ENCODE data around the gene FBXO27. TPM values are rescaled to one million over a fixed set of nuclear protein-coding genes. Genes with fewer than 3 reads are reported as not detected.
A peak's percentile ranks its signal among the peaks of the same experiment; 100 is the strongest.
"Not testable (repeated sequence)": the region's sequence is repeated elsewhere in the genome, so short reads cannot be mapped to it uniquely, and the experiment has no call there.

Gene FBXO27
- total RNA-seq, 1 donor from 2014 or later: 13.0 TPM

- intact Hi-C loops (cut with DNase I): no loop called here
- DNase-seq: no peak
- no peak for ATAC-seq (ENCODE audit: poor library complexity)
Observed at GRCh38 chr19:39001041-39001440, 31.3 kb downstream of the FBXO27 start.

DNA sequence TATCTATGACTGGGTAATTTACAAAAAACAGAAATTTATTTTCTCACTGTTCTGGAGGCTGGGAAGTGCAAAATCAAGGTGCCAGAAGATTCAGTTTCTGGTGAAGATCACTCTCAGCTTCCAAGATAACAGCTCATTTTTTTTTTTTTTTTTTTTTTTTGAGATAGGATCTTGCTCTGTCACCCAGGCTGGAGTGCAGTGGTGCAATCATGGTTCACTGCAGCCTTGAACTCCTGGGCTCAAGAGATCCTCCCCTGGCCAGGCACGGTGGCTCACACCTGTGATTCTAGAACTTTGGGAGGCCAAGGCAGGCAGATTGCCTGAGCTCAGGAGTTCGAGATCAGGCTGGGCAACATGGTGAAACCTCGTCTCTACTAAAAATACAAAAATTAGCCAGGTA, 34.8 kb downstream of the FBXO27 start:
- ATAC-seq (ENCODE audit: poor library complexity); intact Hi-C loops (cut with DNase I): not testable (repeated sequence)

GRCh38 chr19:38993271-38993670, 39.1 kb downstream of the FBXO27 start:
- intact Hi-C loops (cut with DNase I): no loop called here

More for the DNA sequence above, 34.8 kb downstream of the FBXO27 start:
- not testable (repeated sequence) for DNase-seq

DNA sequence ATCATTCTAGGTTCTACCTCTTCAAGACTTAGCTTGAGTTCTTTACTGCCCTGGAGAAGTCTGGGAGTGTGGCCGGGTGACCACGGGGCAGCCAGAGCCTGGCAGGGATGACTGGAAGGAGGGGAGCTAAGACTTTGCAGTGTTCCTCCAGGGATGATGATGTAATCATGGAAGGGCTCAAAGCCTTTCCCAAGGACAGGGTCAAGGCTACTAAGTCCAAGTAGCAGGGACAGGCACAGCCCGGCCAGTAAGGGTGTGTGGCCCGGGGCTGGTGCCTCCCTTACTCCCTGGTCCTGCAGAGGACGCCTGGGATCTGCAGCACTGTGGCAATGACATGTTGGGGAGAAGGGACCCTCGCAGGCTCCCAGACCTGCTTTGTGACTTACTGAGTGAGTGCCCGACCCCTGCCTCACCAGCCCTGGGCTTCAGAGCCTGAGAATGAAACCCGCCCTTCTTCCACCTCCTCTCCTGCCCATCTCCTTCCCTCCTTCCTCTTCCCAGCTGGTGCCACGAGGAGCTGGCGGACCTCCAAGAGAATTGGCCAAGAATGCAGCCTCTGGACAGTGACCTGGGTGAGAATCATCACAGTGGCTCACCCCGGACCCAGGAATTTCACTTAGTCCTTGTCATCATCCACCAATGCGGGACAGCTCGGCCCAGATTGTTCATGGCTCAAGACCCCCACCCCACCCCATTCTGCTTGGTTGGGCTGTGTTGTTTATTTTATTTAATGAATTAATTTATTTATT, 41.2 kb downstream of the FBXO27 start:
- DNase-seq (no peak), ATAC-seq (ENCODE audit: poor library complexity) (no peak)
- intact Hi-C loops (cut with DNase I): no loop called here

More at GRCh38 chr19:38993271-38993670, 39.1 kb downstream of the FBXO27 start:
- DNase-seq: no peak
- ATAC-seq (ENCODE audit: poor library complexity): no peak

GRCh38 chr19:38989614-38990013, 42.7 kb downstream of the FBXO27 start:
- intact Hi-C loops (cut with DNase I): not testable (repeated sequence)

DNA sequence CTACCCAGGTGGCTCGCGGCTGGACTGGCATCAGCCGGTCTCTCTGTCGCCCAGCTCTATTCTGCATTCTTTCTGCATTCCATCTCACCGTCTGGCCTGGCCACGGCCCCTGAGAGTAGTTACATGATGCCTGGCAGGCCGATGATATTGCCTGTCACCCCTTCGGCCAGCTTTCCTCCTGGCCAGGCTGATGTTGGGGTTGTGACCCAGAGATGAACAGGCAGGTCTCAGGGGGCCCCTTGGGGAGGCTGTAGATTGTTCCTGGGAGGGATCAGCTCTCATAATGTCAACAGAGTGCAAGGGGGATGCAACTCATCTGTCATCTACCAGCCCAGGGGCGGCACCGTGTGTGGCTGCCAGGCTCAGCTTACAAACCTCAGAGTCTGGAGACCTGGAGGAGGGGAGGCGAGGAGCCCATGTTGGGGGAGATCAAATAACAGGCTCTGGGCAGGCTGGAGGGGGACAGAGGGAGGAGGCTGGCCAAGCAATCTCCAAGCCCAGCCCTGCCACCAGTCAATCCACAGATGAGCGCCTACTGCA, 43.2 kb downstream of the FBXO27 start:
- no peak for ATAC-seq (ENCODE audit: poor library complexity)
- DNase-seq: no peak
- intact Hi-C loops (cut with DNase I): no loop called here

More at GRCh38 chr19:38989614-38990013, 42.7 kb downstream of the FBXO27 start:
- ATAC-seq (ENCODE audit: poor library complexity); DNase-seq: not testable (repeated sequence)

DNA sequence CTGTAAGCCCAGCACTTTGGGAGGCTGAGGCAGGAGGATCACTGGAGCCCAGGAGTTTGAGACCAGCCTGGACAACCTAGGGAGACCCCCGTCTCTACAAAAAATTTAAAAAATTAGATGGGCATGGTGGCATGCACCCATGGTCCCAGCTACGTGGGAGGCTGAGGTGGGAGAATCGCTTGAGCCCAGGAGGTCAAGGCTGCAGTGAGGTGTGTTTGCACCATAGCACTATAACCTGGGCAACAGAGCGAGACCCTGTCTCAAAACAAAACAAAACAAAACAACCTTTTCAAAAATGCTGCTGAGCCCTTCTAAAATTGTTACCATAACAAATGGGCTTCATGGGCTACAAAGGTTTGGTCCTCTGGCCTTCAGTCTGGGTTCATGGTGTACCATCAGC, 43.7 kb downstream of the FBXO27 start:
- DNase-seq; intact Hi-C loops (cut with DNase I); ATAC-seq (ENCODE audit: poor library complexity): not testable (repeated sequence)

GRCh38 chr19:38987745-38988144, 44.6 kb downstream of the FBXO27 start:
- ATAC-seq (ENCODE audit: poor library complexity); intact Hi-C loops (cut with DNase I); DNase-seq: not testable (repeated sequence)

- ATAC-seq (ENCODE audit: poor library complexity) (no peak), DNase-seq (no peak)
- intact Hi-C loops (cut with DNase I): no loop called here
Observed at GRCh38 chr19:38985262-38985661, 47.1 kb downstream of the FBXO27 start.

DNA sequence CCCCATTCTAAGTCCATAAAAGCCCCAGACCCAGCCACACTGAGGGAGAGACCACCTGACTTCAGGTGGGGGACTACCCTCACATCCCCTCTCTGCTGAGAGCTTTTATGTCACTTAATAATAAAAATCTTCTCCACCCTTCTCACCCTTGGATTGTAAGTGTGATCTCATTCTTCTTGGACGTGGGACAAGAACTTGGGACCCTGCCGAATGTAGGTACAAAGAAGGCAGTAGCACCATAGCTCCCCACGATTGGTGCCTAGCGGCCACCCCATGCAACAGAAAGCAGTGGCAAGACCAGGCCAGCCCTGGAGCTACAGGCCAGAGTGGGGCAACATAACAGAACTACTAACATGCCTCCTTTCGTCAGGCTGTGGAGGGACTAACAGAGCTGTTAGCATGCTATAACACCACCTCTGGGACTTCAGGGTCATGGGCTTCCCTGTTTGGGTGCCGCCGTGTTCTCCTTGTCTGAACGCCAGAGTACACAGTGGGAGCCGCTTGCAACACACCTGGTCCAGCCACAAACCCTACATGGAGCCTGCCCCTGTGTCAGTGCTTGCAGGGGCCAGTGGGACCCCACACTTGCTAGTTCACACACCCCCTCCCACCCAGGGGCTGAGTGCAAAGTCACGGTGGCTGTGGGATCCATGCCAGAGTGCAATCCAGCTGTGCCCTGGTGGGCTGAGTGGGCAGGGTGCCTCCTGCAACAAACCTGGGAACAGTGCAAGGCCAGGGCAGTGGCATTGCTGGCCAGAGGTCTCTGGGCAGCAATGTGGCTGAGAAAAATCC, 51.6 kb downstream of the FBXO27 start:
- intact Hi-C loops (cut with DNase I): no loop called here

GRCh38 chr19:38979812-38980211, 52.5 kb downstream of the FBXO27 start:
- ATAC-seq (ENCODE audit: poor library complexity): no peak
- intact Hi-C loops (cut with DNase I): no loop called here
- no peak for DNase-seq

More for the DNA sequence above, 51.6 kb downstream of the FBXO27 start:
- ATAC-seq (ENCODE audit: poor library complexity) (no peak), DNase-seq (no peak)

DNA sequence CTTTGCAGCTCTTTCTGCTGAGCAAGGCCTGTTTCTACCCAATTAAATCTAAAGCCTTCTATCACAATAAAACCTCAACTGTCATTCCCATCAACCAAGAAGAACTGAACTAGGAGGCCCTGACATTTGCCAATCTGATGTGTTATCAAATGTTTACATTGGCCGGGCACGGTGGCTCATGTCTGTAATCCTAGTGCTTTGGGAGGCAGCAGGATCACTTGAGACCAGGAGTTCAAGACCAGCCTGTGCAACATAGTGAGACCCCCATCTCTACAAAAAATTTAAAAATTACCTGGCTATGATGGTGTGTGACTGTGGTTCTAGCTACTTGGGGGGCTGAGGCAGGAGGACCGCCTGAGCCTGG, 54.0 kb downstream of the FBXO27 start:
- no peak for DNase-seq
- intact Hi-C loops (cut with DNase I): no loop called here
- no peak for ATAC-seq (ENCODE audit: poor library complexity)

DNA sequence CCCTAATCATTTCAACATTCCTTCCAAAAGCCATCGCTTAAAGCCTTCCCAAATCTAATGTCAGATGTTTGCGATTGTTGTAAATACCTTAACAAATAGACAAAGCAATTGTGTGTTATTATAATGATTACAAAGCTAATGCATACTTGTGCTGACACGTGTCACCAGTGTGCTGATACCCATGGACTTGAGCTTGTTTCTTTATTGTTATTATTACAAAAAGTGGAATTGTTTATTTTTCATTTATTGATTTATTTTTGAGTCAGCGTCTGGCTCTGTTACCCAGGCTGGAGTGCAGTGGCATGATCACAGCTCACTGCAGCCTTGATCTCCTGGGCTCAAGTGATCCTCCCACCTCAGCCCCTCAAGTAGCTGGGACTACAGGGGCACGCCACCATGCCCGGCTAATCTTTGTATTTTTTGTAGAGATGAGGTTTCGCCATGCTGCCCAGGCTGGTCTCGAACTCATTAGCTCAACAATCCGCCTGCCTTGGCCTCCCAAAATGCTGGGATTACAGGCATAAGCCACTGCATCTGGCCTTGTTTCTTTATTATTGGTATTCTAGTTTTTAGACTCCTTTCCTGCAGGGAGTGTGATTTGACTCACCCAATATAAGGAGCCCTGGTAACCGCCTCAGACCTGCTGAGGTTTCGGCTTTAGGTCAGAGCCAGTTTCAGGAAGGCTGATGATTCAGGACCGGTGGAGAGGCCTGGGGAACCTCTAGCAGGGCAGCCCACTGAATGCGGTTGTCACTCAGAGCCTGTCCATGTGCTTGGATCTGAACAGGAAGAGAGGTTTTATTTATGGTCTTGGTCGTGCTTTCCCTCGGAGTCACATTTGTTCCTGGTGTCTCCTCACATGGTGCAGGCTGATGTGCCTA, 54.7 kb downstream of the FBXO27 start:
- ATAC-seq (ENCODE audit: poor library complexity) (no peak), DNase-seq (no peak)
- intact Hi-C loops (cut with DNase I): no loop called here

DNA sequence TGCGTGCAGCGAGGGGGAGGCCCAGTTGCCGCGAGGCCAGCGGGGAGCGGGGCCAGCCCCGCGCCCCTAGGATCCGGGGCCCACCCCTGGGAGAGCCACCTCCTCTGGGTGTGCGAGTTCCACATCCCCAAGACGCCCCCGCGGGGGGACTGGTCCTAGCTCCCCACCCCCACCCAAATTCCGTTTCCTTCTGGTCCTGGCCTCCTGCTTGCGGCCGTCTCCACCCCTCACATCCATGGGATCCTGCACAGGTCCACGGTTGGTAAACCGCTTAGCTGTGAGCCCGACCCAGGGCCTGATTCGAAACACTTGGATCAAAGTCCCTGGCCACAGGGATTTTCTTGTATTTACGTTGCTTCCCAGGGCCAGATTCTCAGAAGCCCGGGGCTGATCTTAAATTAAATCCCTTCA, 56.5 kb downstream of the FBXO27 start:
- ATAC-seq (ENCODE audit: poor library complexity): peak; percentile 55
- intact Hi-C loops (cut with DNase I): no loop called here
- no peak for DNase-seq

GRCh38 chr19:38975214-38975860, 57.0 kb downstream of the FBXO27 start, which contains the start of gene FBXO17:
Gene FBXO17, minus strand, starts transcription at chr19:38975742. Its CDS starts 25,423 bp downstream, at chr19:38950319.
- DNase-seq (peak; percentile 67), ATAC-seq (ENCODE audit: poor library complexity) (peak; percentile 94)
- intact Hi-C loops (cut with DNase I): no loop called here

DNA sequence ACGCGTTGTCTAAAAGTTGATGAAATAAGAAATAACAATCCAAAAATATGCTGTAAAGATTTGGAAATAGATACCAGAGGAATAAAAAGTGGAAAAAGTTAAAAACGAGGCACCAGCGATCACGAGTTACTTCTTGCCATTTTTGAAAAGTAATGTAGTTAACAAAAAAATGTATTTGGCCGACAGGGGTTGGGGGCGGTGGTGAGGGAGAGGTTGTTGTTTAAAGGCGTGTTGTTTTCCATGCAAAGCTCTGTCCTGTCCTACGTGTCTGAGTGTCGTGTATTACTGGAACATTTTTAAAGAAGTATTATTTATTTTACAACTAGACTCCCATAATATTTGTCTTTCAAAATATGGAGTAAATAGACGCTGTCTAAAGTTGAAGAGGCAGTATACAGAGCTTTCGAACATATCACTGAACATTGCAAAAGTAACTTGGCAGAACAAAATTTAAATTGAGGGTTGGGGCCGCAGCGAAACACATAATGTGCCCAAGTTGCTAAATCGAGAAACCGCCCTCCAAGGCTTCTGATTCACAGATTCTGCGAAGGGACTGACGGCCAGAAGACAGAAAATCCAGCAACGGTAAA, 57.6 kb downstream of the FBXO27 start:
- ATAC-seq (ENCODE audit: poor library complexity) (no peak), DNase-seq (no peak)
- intact Hi-C loops (cut with DNase I): no loop called here

Measured in Right ventricle myocardium superior (tissue), 1 donor.